Ishikawa (cell line): ENCODE measurements around the gene ATP8A2.
A peak's percentile ranks its signal among the peaks of the same experiment; 100 is the strongest.

Experiments
- CEBPB ChIP-seq: IDR thresholded peaks from 2 replicates; pipeline ENCODE4 v1.6.1; 2012
- CREB1 ChIP-seq: IDR thresholded peaks from 2 replicates; pipeline ENCODE4 v1.6.1; 2012; ENCODE audit warnings: low read depth
- EGR1 ChIP-seq: IDR thresholded peaks from 2 replicates; pipeline ENCODE4 v1.6.1; 2012
- TEAD4 ChIP-seq: IDR thresholded peaks from 2 replicates; pipeline ENCODE4 v1.6.1; 2012

Gene ATP8A2

DNA sequence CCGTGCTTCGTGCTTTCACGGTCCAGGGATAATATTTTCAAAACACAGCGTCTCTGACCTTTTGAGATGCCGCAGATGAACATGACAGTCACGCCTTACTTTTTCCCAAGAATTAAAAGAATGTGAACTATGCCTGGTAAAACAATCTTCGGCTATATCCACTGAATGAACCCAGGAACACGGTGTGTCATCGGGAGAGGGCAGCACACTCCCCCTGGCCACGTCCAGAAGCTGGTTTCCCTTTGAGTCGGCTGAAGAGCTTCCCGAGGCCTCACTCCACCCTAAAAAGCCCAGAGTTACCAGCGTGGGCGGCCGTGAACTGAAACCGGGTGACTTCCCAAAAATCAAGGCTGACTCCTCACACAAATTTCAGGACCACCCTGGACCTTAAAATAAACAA lies 702.9 kb downstream of the ATP8A2 start:
- TF ChIP-seq CEBPB (no peak), CREB1 (no peak), TEAD4 (0 out of 2 replicates have a peak, but pooled peaks have one; percentile 18), EGR1 (no peak)
